Lung (tissue), 12 donors: Measurements from ENCODE around the gene PIEZO1. TPM values are rescaled to one million over a fixed set of nuclear protein-coding genes. Genes with fewer than 3 reads are reported as not detected.

Experiments used
- ATAC-seq: fragments of 200-7000 bp; cut with Tn5 transposase; one replicate; pipeline ENCODE4 v1.9.1; 2020; ENCODE audit warnings: moderate number of reproducible peaks; ENCODE audit not compliant: insufficient read depth, low FRiP score
- DNase-seq, 3 donors: peaks; one replicate each; pipeline ENCODE4 v3.0.0-alpha.2; 2013 to 2017
- H3K27ac ChIP-seq, 2 donors: one replicate each; pipeline ENCODE4 v1.5.1; 2013; ENCODE audit warnings: mild to moderate bottlenecking in 2 of 2, moderate library complexity in 2 of 2, control low read depth in 1 of 2, inconsistent platforms in 1 of 2, low read depth in 1 of 2, low read length in 1 of 2
- H3K27me3 ChIP-seq, 3 donors: one replicate each; pipeline ENCODE4 v1.5.1; 2013; ENCODE audit warnings: low read length in 2 of 3; ENCODE audit not compliant: control insufficient read depth in 3 of 3, insufficient read depth in 3 of 3
- H3K36me3 ChIP-seq, 4 donors: one replicate each; pipeline ENCODE4 v1.5.1; 2013; ENCODE audit warnings: low read length in 4 of 4, mild to moderate bottlenecking in 1 of 4, moderate library complexity in 1 of 4; ENCODE audit not compliant: control insufficient read depth in 4 of 4, insufficient read depth in 4 of 4
- H3K4me1 ChIP-seq, 5 donors: one replicate each; pipeline ENCODE4 v1.5.1; 2013; ENCODE audit warnings: low read length in 5 of 5, mild to moderate bottlenecking in 2 of 5, moderate library complexity in 1 of 5; ENCODE audit not compliant: control insufficient read depth in 5 of 5, insufficient read depth in 5 of 5
- H3K4me3 ChIP-seq: one replicate; pipeline ENCODE4 v1.5.1; 2013; ENCODE audit warnings: mild to moderate bottlenecking, control low read depth, moderate library complexity
- H3K9ac ChIP-seq, 2 donors: one replicate each; pipeline ENCODE4 v1.5.1; 2013; ENCODE audit warnings: low read length in 2 of 2, control low read depth in 1 of 2; ENCODE audit not compliant: insufficient read depth in 1 of 2
- H3K9me3 ChIP-seq, 4 donors: one replicate each; pipeline ENCODE4 v1.5.1; 2013; ENCODE audit warnings: low read length in 3 of 4, mild to moderate bottlenecking in 1 of 4, moderate library complexity in 1 of 4; ENCODE audit not compliant: control insufficient read depth in 4 of 4, insufficient read depth in 3 of 4
- CTCF ChIP-seq: IDR thresholded peaks from 2 replicates; pipeline ENCODE4 v1.5.1; 2012; ENCODE audit warnings: mild to moderate bottlenecking; ENCODE audit errors: control extremely low read depth, extremely low read depth
- WGBS, 2 donors: extraction: QIAGEN DNeasy Blood & Tissue Kit; methylation state at CpG; one replicate each; pipeline ENCODE4 v1.1.7; 2013; 5-methylcytosine and 5-hydroxymethylcytosine counted together
- polyA plus RNA-seq, 2 donors: library from polyadenylated mRNA; stranded (reverse); fragments of 200-250 nt; gene quantifications; one replicate each; pipeline ENCODE4 v1.2.1, GENCODE V29; 2013
- total RNA-seq, 2 donors: library from RNA; depleted of rRNA in 1 of 2; stranded (reverse); fragments of >200 nt in 1 of 2; gene quantifications; one replicate each; pipeline ENCODE4 v1.2.1, GENCODE V29; 2014 to 2021
- donor health status: control.
- donor health status: control.
- donor health status: Bipolar disorder and iron deficiency.
- donor health status: healthy.
- donor health status: DM: yes; HTN: yes; CAD: no.

The PIEZO1 gene
- total and polyA plus RNA-seq, 4 donors = 113 to 207 (median 190) TPM

DNA sequence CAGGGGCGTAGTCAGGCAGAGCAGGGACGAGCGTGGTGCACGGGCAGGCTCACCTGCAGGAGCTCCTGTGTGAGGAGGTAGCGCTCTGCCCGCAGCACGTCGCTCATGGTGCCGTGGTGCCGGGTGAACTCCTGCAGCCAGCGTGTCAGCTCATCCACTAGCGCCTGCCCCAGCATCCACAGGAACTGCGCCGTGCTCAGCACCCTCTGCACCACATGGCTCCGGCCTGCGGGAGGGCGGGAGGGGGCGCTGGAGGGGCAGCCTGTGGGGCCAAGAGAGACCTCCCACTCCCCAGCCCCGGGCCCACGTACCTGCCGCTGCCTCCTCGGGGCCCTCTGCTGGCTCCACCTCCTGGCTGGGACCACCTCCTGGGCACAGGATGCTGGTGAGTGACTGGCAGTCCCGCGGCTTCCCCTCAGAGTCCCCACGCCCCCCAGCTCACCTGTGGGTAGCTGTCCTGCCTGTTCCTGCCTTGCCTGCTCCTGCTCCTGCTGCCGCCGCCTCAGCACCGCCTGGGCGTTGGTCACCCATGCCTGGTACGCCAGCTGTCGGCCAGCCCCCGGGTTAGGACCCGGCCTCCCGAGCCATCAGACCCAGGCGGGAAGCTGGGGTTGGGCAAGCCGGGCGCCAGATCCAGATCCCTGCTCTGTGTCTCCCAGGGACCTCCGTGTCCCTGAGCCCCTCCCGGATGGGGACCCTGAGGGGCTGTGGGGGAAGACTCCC, 62.1 kb downstream of the PIEZO1 start:
- Histone ChIP-seq H3K36me3 (peaks cover 0 to 97% (median 20%) of the 10 kb centered on the region in 4 donors), H3K4me3 (no peak overlapping the region), H3K27me3 (no peaks in the 10 kb centered on the region), H3K9ac (no peak overlapping the region), H3K9me3 (peaks cover 0 to 2% (median 0%) of the 10 kb centered on the region in 4 donors), H3K4me1 (no peaks in the 10 kb centered on the region), H3K27ac (no peak overlapping the region)
- no peak for TF ChIP-seq CTCF
- WGBS, 2 donors = 96 to 97% methylated on average over 37 to 39 of the region's 39 CpGs
- DNase-seq (no peak), ATAC-seq (no peak)

- TF ChIP-seq CTCF = no peak
- no peak overlapping the region for H3K9ac ChIP-seq
- H3K4me1 ChIP-seq = no peaks in the 10 kb centered on the region
- no peak overlapping the region for H3K27ac ChIP-seq
- 96 to 97% methylated on average over 54 to 61 of the region's 61 CpGs for WGBS, 2 donors
- ATAC-seq (no peak), DNase-seq (no peak)
- no peak overlapping the region for H3K4me3 ChIP-seq
- peaks cover 0 to 2% (median 0%) of the 10 kb centered on the region in 4 donors for H3K9me3 ChIP-seq
- no peaks in the 10 kb centered on the region for H3K27me3 ChIP-seq
- H3K36me3 ChIP-seq = peaks cover 0 to 92% (median 17%) of the 10 kb centered on the region in 4 donors
Measured at GRCh38 chr16:88721815-88722755, 62.9 kb downstream of the PIEZO1 start.

GRCh38 chr16:88721236-88721635, 63.8 kb downstream of the PIEZO1 start:
- DNase-seq = no peak
- H3K9me3 ChIP-seq = peaks cover 0 to 2% (median 0%) of the 10 kb centered on the region in 4 donors
- peaks cover 0 to 92% (median 18%) of the 10 kb centered on the region in 4 donors for H3K36me3 ChIP-seq
- no peak for ATAC-seq
- no peak overlapping the region for H3K27ac ChIP-seq
- H3K27me3 ChIP-seq = no peaks in the 10 kb centered on the region
- H3K4me3 ChIP-seq = no peak overlapping the region
- WGBS, 2 donors = 98% methylated on average over 17 of the region's 17 CpGs
- no peak for TF ChIP-seq CTCF
- no peaks in the 10 kb centered on the region for H3K4me1 ChIP-seq
- H3K9ac ChIP-seq = no peak overlapping the region
